Measurements from ENCODE around the gene CNOT2. TPM values are rescaled to one million over a fixed set of nuclear protein-coding genes. Genes with fewer than 3 reads are reported as not detected.

CNOT2 gene
- total RNA-seq, 2 experiments from 2014 or later = 67.9 to 69.0 TPM

GRCh38 chr12:70275045-70275444 lies 31.8 kb downstream of the CNOT2 start:
- peaks cover 61% of the 10 kb centered on the region for H3K4me1 Mint-ChIP-seq (ENCODE audit: low read depth)
- TF ChIP-seq, protein P1, sequence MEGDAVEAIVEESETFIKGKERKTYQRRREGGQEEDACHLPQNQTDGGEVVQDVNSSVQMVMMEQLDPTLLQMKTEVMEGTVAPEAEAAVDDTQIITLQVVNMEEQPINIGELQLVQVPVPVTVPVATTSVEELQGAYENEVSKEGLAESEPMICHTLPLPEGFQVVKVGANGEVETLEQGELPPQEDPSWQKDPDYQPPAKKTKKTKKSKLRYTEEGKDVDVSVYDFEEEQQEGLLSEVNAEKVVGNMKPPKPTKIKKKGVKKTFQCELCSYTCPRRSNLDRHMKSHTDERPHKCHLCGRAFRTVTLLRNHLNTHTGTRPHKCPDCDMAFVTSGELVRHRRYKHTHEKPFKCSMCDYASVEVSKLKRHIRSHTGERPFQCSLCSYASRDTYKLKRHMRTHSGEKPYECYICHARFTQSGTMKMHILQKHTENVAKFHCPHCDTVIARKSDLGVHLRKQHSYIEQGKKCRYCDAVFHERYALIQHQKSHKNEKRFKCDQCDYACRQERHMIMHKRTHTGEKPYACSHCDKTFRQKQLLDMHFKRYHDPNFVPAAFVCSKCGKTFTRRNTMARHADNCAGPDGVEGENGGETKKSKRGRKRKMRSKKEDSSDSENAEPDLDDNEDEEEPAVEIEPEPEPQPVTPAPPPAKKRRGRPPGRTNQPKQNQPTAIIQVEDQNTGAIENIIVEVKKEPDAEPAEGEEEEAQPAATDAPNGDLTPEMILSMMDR (IDR thresholded peaks at IDR 0.05) = no peak
- H3K27me3 Mint-ChIP-seq = no peaks in the 10 kb centered on the region
- H3K36me3 Mint-ChIP-seq (ENCODE audit: low read depth) = peaks cover 38% of the 10 kb centered on the region
- CTCF ChIA-PET = no interaction called here
- intact Hi-C loops (cut with micrococcal nuclease) = no loop called here
- peak overlapping the region; percentile 67 for H3K27ac Mint-ChIP-seq
- ATAC-seq (no peak), DNase-seq (no peak)
- POLR2A ChIA-PET = interaction anchor here (0.6 to 0.9 kb wide), 2 partner anchors 14 to 32 kb away, joined by 3 to 4 read pairs; partner anchors contain the start of gene CNOT2
- H3K4me3 Mint-ChIP-seq = no peak overlapping the region
- H3K9me3 Mint-ChIP-seq = peaks cover 5% of the 10 kb centered on the region

DNA sequence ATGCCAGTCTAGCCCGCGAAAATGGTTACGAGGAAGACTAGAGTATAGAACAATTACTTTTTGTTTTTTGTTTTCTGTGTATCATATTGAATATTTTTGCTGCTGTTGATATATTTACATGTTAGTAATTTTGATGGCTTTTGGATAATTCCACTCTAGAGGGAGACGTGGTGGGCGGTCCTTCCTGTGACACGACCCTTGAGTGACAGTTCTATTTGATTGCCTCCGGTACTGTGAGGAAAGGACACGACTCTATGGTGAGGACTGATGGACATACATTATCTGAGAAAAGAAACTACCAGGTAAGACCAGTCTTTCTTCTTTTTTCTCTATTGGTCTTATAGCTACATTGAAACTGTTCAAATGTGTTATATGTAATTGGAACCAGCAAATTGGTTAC lies 34.7 kb downstream of the CNOT2 start:
- H3K27ac Mint-ChIP-seq = peak overlapping the region; percentile 30
- no peak overlapping the region for H3K4me3 Mint-ChIP-seq

DNA sequence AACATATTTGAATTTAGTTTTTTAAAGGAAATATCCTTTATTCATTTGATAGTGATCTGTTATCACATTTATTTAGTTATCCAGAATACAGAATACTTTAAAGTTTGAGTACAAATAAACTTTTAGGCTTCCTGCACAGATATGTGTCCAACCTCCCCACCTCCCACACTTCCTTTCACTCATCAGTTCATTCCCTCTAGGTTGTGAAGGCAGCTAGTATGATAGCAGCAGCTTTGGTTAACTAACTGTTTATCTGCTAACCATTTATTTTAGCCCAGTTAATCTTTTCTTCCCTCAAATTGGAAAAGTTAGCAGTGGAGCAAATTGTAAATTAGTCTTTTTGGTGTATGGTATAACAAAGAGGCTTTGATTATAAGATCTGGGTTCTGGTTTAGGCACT lies 35.7 kb downstream of the CNOT2 start:
- Mint-ChIP-seq H3K27ac (peak overlapping the region; percentile 15), H3K9me3 (peaks cover 5% of the 10 kb centered on the region), H3K4me3 (no peak overlapping the region), H3K36me3 (ENCODE audit: low read depth) (peaks cover 38% of the 10 kb centered on the region), H3K27me3 (no peaks in the 10 kb centered on the region), H3K4me1 (ENCODE audit: low read depth) (peaks cover 47% of the 10 kb centered on the region)
- DNase-seq = no peak
- ATAC-seq = no peak
- CTCF ChIA-PET = no interaction called here
- TF ChIP-seq, protein P1 (IDR thresholded peaks at IDR 0.05) = no peak
- POLR2A ChIA-PET = interaction anchor here (1.3 kb wide), 1 partner anchor 35 kb away, joined by 3 read pairs; no protein-coding TSS in a partner anchor
- intact Hi-C loops (cut with micrococcal nuclease) = no loop called here

More for the DNA sequence above, 34.7 kb downstream of the CNOT2 start:
- no peak for ATAC-seq
- Mint-ChIP-seq H3K36me3 (ENCODE audit: low read depth) (peaks cover 37% of the 10 kb centered on the region), H3K27me3 (no peaks in the 10 kb centered on the region), H3K9me3 (peaks cover 5% of the 10 kb centered on the region), H3K4me1 (ENCODE audit: low read depth) (peaks cover 49% of the 10 kb centered on the region)
- intact Hi-C loops (cut with micrococcal nuclease) = no loop called here
- CTCF ChIA-PET = no interaction called here
- TF ChIP-seq, protein P1 (IDR thresholded peaks at IDR 0.05) = no peak
- no peak for DNase-seq
- POLR2A ChIA-PET = no interaction called here

- Mint-ChIP-seq H3K4me1 (ENCODE audit: low read depth) (peaks cover 36% of the 10 kb centered on the region), H3K36me3 (ENCODE audit: low read depth) (peaks cover 34% of the 10 kb centered on the region), H3K9me3 (no peaks in the 10 kb centered on the region), H3K4me3 (no peak overlapping the region), H3K27ac (no peak overlapping the region), H3K27me3 (no peaks in the 10 kb centered on the region)
- TF ChIP-seq, protein P1 (IDR thresholded peaks at IDR 0.05) = no peak
- DNase-seq (no peak), ATAC-seq (no peak)
- intact Hi-C loops (cut with micrococcal nuclease) = no loop called here
- POLR2A ChIA-PET = no interaction called here
- CTCF ChIA-PET = no interaction called here
Observed at GRCh38 chr12:70283232-70283631, 40.0 kb downstream of the CNOT2 start.

- intact Hi-C loops (cut with micrococcal nuclease) = no loop called here
- no peaks in the 10 kb centered on the region for H3K27me3 Mint-ChIP-seq
- DNase-seq (no peak), ATAC-seq (no peak)
- ChIA-PET POLR2A (no interaction called here), CTCF (no interaction called here)
- H3K4me1 Mint-ChIP-seq (ENCODE audit: low read depth) = peaks cover 47% of the 10 kb centered on the region
- H3K9me3 Mint-ChIP-seq = no peaks in the 10 kb centered on the region
- H3K27ac Mint-ChIP-seq = no peak overlapping the region
- peaks cover 37% of the 10 kb centered on the region for H3K36me3 Mint-ChIP-seq (ENCODE audit: low read depth)
- H3K4me3 Mint-ChIP-seq = no peak overlapping the region
- TF ChIP-seq, protein P1 (IDR thresholded peaks at IDR 0.05) = no peak
Observed at GRCh38 chr12:70288817-70289216, 45.6 kb downstream of the CNOT2 start.

All from activated CD8-positive, alpha-beta T cell treated with anti-CD3 and anti-CD28 coated beads for 36 hours (primary cell).